Keratinocyte (primary cell): ENCODE data around the gene TSHZ2. TPM values are rescaled to one million over a fixed set of nuclear protein-coding genes. Genes with fewer than 3 reads are reported as not detected.

Source experiments
- DNase-seq: peaks from one replicate; pipeline ENCODE4 v3.0.0-alpha.2; 2011; ENCODE audit warnings: low read depth, missing footprints, low spot score
- FAIRE-seq: peaks from 2 replicates; lab custom pipeline; 2011; peaks lifted over from hg19 to GRCh38; lab: Jason Lieb, UNC
- H2AFZ ChIP-seq: 2 replicates; pipeline ENCODE4 v1.6.0; 2012; ENCODE audit warnings: low read length, control low read depth, inconsistent platforms; ENCODE audit not compliant: control insufficient read depth
- H3K27ac ChIP-seq: 2 replicates; pipeline ENCODE4 v1.5.1; 2011; ENCODE audit warnings: low read length; ENCODE audit not compliant: control insufficient read depth, insufficient read depth
- H3K27me3 ChIP-seq: 3 replicates; pipeline ENCODE4 v1.6.0; 2011; ENCODE audit warnings: low read length; ENCODE audit not compliant: control insufficient read depth, insufficient read depth; ENCODE audit errors: extremely low read depth
- H3K36me3 ChIP-seq, 2 experiments: 2 replicates in 1 of 2; 3 replicates in 1 of 2; pipeline ENCODE4 v1.5.1; 2011; ENCODE audit warnings: low read length in 2 of 2, mild to moderate bottlenecking in 1 of 2; ENCODE audit not compliant: control insufficient read depth in 2 of 2, insufficient read depth in 2 of 2; ENCODE audit errors: extremely low read depth in 1 of 2
- H3K4me1 ChIP-seq: 3 replicates; pipeline ENCODE4 v1.5.1; 2011; ENCODE audit warnings: low read length; ENCODE audit not compliant: control insufficient read depth, insufficient read depth; ENCODE audit errors: extremely low read depth
- H3K4me2 ChIP-seq: 3 replicates; pipeline ENCODE4 v1.6.0; 2011; ENCODE audit warnings: low read depth, low read length; ENCODE audit not compliant: control insufficient read depth, insufficient read depth; ENCODE audit errors: extremely low read depth
- H3K4me3 ChIP-seq, 3 experiments: fragments of 200-600 bp in 1 of 3; sonication (generic) in 1 of 3; 2 replicates in 2 of 3; 3 replicates in 1 of 3; pipeline ENCODE4 v1.5.1; 2011 to 2016; ENCODE audit warnings: low read length in 3 of 3, mild to moderate bottlenecking in 3 of 3, control low read depth in 2 of 3, inconsistent platforms in 1 of 3, low read depth in 1 of 3, mixed read lengths in 1 of 3, mixed run types in 1 of 3, moderate library complexity in 1 of 3; ENCODE audit not compliant: control insufficient read depth in 2 of 3, insufficient read depth in 2 of 3; ENCODE audit errors: extremely low read depth in 1 of 3
- H3K79me2 ChIP-seq: 2 replicates; pipeline ENCODE4 v1.6.0; 2012; ENCODE audit warnings: low read length; ENCODE audit not compliant: control insufficient read depth, insufficient read depth
- H3K9ac ChIP-seq: 3 replicates; pipeline ENCODE4 v1.6.0; 2011; ENCODE audit warnings: low read length; ENCODE audit not compliant: control insufficient read depth, insufficient read depth; ENCODE audit errors: extremely low read depth
- H3K9me1 ChIP-seq: 3 replicates; pipeline ENCODE4 v1.6.0; 2011; ENCODE audit warnings: low read length; ENCODE audit not compliant: control insufficient read depth, insufficient read depth; ENCODE audit errors: extremely low read depth
- H3K9me3 ChIP-seq: 2 replicates; pipeline ENCODE4 v1.5.1; 2012; ENCODE audit warnings: low read depth, low read length; ENCODE audit not compliant: control insufficient read depth
- H4K20me1 ChIP-seq: 3 replicates; pipeline ENCODE4 v1.6.0; 2011; ENCODE audit warnings: low read length; ENCODE audit not compliant: control insufficient read depth, insufficient read depth; ENCODE audit errors: extremely low read depth
- EZH2 ChIP-seq: IDR thresholded peaks from one replicate; pipeline ENCODE4 v1.6.1; 2012; ENCODE audit warnings: inconsistent platforms, mild to moderate bottlenecking, low read length, moderate library complexity
- dilution Hi-C: fragments of 300-500 bp; cut with MboI; formaldehyde crosslinking; loops from one replicate; pipeline ENCODE4 v1.7.0; 2020; ENCODE audit warnings: low sequenced_read_pairs; ENCODE audit not compliant: extremely low pct_ligation_motif_present
- polyA plus RNA-seq, 5 experiments: library from polyadenylated mRNA; depleted of rRNA in 3 of 5; stranded (reverse) in 3 of 5; stranded (forward) in 1 of 5; unstranded in 1 of 5; fragments of >200 nt; gene quantifications; 1 replicate in 1 of 5; 2 replicates in 3 of 5; 3 replicates in 1 of 5; pipeline versions ENCODE4 v1.2.1 to v1.2.3, GENCODE V29; 2011 to 2012; ENCODE audit warnings: missing spikeins in 2 of 5, low read depth in 1 of 5, low replicate concordance in 1 of 5
- TF ChIP-seq, protein P1 (sequence below), 3 experiments: IDR thresholded peaks in 1 of 3; conservative IDR thresholded peaks in 1 of 3; optimal IDR thresholded peaks in 1 of 3; 2 replicates in 2 of 3; 3 replicates in 1 of 3; pipeline versions ENCODE3 to v1.5.1; 2011; ENCODE audit warnings: low read length in 3 of 3, mild to moderate bottlenecking in 3 of 3, moderate library complexity in 2 of 3, control low read depth in 1 of 3, inconsistent platforms in 1 of 3; ENCODE audit not compliant: insufficient read depth in 2 of 3; ENCODE audit errors: extremely low read depth in 1 of 3

The TSHZ2 gene
- polyA plus RNA-seq, 1 donor (not counting 4 experiments of a cell fraction or from before 2014, with no cell fraction given): 1.1 TPM

DNA sequence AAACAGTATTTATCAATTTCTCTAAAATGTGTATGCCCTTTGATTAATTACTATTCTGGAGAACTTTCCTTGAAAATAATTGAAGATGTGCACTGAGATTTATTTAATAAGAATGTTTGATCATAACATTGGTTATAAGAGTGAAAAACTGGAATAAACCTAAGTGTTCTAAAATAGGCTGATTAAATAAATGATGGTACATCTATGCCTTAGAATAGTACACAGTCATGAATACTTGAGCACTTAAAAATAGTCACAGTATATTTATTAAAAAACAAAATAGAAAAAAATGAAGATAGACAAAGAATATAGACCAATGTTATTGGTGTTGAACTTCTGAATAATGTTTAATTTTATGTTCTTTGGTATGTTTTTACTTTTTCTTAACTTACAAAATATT is 528.5 kb downstream of the TSHZ2 start:
- dilution Hi-C loops: no loop called here
- H3K36me3 ChIP-seq: no peaks in the 10 kb centered on the region
- no peaks in the 10 kb centered on the region for H3K9me3 ChIP-seq
- no peak overlapping the region for H3K4me3 ChIP-seq
- no peak for FAIRE-seq
- H3K4me1 ChIP-seq: no peaks in the 10 kb centered on the region
- H3K9me1 ChIP-seq: no peaks in the 10 kb centered on the region
- H3K9ac ChIP-seq: no peak overlapping the region
- DNase-seq: no peak
- H2AFZ ChIP-seq: no peak overlapping the region
- no peaks in the 10 kb centered on the region for H3K79me2 ChIP-seq
- no peaks in the 10 kb centered on the region for H3K27me3 ChIP-seq
- no peak overlapping the region for H3K4me2 ChIP-seq
- no peaks in the 10 kb centered on the region for H4K20me1 ChIP-seq
- H3K27ac ChIP-seq: no peak overlapping the region
- TF ChIP-seq, protein P1, sequence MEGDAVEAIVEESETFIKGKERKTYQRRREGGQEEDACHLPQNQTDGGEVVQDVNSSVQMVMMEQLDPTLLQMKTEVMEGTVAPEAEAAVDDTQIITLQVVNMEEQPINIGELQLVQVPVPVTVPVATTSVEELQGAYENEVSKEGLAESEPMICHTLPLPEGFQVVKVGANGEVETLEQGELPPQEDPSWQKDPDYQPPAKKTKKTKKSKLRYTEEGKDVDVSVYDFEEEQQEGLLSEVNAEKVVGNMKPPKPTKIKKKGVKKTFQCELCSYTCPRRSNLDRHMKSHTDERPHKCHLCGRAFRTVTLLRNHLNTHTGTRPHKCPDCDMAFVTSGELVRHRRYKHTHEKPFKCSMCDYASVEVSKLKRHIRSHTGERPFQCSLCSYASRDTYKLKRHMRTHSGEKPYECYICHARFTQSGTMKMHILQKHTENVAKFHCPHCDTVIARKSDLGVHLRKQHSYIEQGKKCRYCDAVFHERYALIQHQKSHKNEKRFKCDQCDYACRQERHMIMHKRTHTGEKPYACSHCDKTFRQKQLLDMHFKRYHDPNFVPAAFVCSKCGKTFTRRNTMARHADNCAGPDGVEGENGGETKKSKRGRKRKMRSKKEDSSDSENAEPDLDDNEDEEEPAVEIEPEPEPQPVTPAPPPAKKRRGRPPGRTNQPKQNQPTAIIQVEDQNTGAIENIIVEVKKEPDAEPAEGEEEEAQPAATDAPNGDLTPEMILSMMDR (optimal IDR thresholded peaks at IDR 0.05 in 1 of 3, IDR thresholded peaks at IDR 0.05 in 1 of 3, conservative IDR thresholded peaks at IDR 0.05 in 1 of 3; ENCODE audit: extremely low read depth in 1 of 3, insufficient read depth in 2 of 3, low read length in 3 of 3): no peak
- no peak for TF ChIP-seq EZH2

DNA sequence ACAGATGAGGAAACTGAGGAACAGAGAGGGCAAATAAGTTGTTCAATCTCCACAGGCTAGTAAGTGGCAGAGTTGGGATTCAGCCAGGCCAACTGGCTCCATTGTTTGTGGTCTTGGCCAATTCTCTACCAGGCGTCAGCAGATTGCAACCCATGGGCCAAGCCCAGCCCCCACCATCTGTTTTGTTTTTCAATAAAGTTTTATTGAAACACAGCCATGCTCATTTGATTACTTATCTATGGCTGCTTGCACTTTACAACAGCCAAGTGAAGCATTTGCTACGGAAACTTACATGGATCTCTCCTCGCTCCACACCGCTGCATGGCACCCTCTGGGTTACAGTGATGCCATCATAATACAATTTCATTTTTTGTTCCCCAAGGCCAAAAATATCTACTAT is 530.7 kb downstream of the TSHZ2 start:
- no peaks in the 10 kb centered on the region for H3K9me3 ChIP-seq
- H2AFZ ChIP-seq: no peak overlapping the region
- no peaks in the 10 kb centered on the region for H3K79me2 ChIP-seq
- no peak overlapping the region for H3K27ac ChIP-seq
- no peaks in the 10 kb centered on the region for H3K36me3 ChIP-seq
- no peak for FAIRE-seq
- no peak overlapping the region for H3K4me3 ChIP-seq
- no peaks in the 10 kb centered on the region for H3K4me1 ChIP-seq
- H3K9ac ChIP-seq: no peak overlapping the region
- no peaks in the 10 kb centered on the region for H4K20me1 ChIP-seq
- no peak for DNase-seq
- H3K4me2 ChIP-seq: no peak overlapping the region
- no peaks in the 10 kb centered on the region for H3K27me3 ChIP-seq
- dilution Hi-C loops: no loop called here
- TF ChIP-seq EZH2: no peak
- TF ChIP-seq, protein P1 (optimal IDR thresholded peaks at IDR 0.05 in 1 of 3, IDR thresholded peaks at IDR 0.05 in 1 of 3, conservative IDR thresholded peaks at IDR 0.05 in 1 of 3; ENCODE audit: extremely low read depth in 1 of 3, insufficient read depth in 2 of 3, low read length in 3 of 3): no peak
- no peaks in the 10 kb centered on the region for H3K9me1 ChIP-seq
